UCSD-AML1 (cell line): ENCODE results near the gene IFRD2.
"Not testable (repeated sequence)": the region's sequence is repeated elsewhere in the genome, so short reads cannot be mapped to it uniquely, and the experiment has no call there.

Experiments used
- DNase-seq: peaks from one replicate; lab custom pipeline; 2025; ENCODE audit not compliant: unreplicated experiment; lab: John Stamatoyannopoulos, UW

IFRD2 gene

GRCh38 chr3:50254577-50255250 lies 37.5 kb downstream of the IFRD2 start:
- DNase-seq = peak; percentile 49

DNA sequence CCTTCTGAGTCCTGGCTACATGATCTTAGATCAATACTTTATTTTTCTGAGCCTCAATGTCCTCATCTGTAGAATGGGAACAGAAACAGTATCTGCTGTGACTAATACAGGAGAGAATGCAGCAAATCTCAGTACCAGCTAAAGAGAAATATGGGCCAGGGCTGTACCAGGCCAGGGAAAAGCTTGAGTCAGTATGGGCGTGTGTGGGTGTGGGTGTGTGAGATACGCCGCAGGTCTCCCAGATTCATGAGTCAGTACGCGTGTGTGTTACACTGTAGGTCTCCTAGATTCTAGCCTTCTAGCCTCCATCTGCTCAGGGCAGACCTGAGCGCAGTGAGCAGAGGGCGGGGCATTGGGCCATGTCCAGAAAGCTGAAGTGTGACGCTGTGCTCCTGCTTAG lies 41.0 kb downstream of the IFRD2 start:
- no peak for DNase-seq

DNA sequence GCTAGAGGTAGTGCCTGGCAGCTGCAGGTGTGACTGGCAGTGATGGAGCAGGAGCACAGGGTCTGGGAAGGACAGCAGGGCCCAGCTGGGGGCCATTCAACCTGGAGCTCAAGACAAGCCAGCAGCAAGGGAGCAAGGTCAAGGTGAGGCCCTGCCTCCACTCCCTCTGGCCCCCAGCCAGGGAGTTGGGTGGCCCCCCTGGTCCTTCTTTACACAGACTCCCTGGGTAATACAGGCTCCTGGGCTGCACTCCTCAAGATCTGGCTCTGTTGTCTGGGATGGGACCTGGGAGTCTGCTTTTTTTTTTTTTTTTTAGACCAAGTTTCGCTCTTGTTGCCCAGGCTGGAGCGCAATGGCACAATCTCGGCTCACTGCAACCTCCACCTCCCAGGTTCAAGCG lies 41.7 kb downstream of the IFRD2 start:
- no peak for DNase-seq

- DNase-seq = no peak
These were observed 42.8 kb downstream of the IFRD2 start for GRCh38 chr3:50249457-50249856.

DNA sequence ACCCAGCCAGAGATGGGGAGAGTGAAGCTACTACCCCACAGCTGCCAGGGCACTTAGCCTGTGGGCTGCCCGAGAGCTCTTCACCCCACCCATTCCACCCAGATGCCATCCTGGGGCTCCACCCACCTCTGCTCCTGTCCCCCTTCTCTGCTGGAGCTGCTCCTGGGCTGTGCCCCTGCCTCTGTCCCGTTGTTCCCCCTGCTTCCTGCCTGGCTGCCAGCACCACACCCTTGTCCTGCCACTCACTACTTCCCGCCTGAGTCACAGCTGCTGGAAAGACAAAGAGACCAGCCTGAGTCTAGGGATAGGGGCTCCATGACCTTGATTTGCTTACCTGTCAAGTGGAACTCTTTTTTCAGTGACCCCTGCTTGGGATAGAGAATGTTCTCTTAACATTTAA lies 43.8 kb downstream of the IFRD2 start:
- DNase-seq = no peak

- DNase-seq = peak; percentile 65
These were observed 45.7 kb downstream of the IFRD2 start for GRCh38 chr3:50246517-50246954.

GRCh38 chr3:50245831-50246516 lies 46.3 kb downstream of the IFRD2 start:
- DNase-seq = peak; percentile 90

DNA sequence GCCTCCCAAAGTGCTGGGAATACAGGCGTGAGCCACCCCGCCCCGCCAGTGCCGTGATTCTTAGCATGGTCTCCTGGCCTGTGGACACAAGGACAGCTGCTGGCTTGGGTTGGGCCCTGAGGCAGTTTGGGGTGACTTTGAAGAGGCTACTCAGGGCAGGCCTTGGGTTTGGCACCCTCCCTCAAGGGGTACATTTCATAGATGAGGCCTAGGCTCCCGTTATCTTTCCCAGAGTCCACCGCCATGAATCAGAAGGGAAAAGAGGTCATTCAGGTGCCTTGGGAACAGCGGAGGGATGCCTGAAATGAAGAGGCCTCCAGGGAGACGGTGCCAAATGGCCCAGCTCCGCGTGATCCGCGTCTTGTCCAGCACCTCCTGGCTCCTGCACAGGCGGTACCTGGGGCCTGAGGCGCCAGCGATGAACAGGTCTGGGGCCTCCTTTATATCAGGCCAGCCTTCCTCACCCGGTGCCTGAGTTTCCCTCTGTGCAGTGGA lies 46.9 kb downstream of the IFRD2 start:
- DNase-seq = no peak

- DNase-seq = not testable (repeated sequence)
These were observed 47.4 kb downstream of the IFRD2 start for GRCh38 chr3:50244813-50245212.

GRCh38 chr3:50243543-50243895 lies 48.7 kb downstream of the IFRD2 start:
- no peak for DNase-seq

- peak; percentile 91 for DNase-seq
These were observed 49.2 kb downstream of the IFRD2 start for GRCh38 chr3:50242851-50243542.

DNA sequence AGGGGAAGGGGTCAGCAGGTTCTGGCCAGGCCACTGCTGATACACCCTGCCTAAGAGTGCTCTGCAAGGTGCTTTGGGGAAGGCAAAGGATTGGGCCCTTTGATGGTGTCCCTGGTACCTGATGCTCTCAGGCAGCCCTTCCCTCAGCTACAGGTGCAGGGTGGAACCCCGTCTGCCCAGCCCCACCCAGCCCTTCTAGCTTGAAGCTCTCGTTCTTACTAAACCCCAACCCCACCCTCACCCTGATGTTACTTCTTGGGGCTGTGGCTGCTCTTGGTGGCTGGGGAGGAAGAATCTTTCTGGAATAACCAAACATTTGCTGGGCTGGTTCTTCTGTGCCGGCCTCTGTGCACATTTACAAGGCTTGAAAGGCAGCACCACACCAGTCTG lies 49.9 kb downstream of the IFRD2 start:
- no peak for DNase-seq

GRCh38 chr3:50241713-50242380 lies 50.4 kb downstream of the IFRD2 start:
- no peak for DNase-seq

- DNase-seq = no peak
These were observed 51.1 kb downstream of the IFRD2 start for GRCh38 chr3:50241163-50241562.

- DNase-seq = no peak
These were observed 52.6 kb downstream of the IFRD2 start for GRCh38 chr3:50239649-50240048.

DNA sequence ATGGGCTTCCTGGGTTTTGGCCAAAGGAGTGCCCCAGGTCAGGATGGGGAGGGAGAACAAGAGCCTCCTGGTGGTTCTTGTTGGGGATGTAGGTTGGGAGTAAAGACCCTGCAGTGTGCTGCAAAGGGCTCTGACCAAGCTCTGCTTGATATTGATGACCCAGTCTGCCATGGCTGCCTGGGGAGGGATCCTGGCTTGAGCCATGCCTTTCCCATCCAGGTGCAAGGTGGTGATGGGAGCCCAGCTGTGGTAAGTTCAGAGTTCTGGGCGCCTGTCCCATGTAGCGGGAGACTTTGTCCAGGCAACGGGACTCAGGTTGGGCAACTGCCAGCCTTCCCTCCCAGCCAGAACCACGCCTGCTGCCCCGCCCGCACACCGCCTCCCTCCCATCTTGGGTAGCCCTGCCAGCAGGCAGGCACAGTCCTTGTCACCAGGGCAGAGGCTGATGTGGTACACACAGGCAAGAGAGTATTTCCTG lies 53.6 kb downstream of the IFRD2 start:
- DNase-seq = no peak

DNA sequence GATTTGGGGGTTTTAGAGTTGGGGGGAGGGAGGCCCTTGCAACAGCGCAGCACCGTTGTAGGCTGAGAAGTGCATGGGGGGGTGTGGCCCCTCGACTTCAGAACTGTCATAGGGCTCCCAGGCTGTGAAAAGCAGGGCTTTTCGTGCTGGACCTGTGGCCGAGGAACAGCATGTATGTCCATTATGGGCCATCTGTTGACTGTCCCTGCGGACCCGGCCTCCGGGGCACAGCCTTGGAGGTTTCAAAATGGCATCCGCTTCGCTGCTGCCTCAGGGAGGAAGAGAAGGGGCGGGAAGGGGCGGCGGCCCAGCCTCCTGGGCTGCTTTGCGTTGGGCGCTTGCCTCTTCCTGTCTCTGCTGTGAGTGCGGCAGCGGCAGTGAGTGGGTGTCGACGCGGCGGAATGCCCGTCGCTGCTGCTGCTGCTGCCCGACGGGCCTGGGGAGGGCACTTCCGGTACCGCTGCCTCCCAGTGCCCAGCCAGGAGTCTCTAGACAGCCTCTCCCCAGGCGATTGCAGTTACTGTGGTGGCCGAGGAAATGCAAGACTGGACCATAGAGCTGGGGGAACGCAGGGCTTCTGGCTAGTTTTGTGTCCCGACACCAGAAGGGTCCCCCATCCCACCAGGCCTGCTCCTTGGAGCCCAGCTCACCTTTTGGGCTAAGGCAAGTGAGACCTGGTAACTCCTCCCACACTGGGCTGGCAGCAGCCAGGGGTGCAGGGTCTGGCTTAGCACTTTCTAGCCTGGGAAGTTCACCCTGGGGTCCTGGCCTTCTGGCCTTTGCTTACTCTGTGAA lies 54.3 kb downstream of the IFRD2 start:
- DNase-seq = peak; percentile 88
